Keratinocyte (primary cell): ENCODE measurements around the gene ANGPTL4. TPM values are rescaled to one million over a fixed set of nuclear protein-coding genes. Genes with fewer than 3 reads are reported as not detected.
A peak's percentile ranks its signal among the peaks of the same experiment; 100 is the strongest.

Experiments
- DNase-seq: peaks from one replicate; pipeline ENCODE4 v3.0.0-alpha.2; 2011; ENCODE audit warnings: low read depth, missing footprints, low spot score
- FAIRE-seq: peaks from 2 replicates; lab custom pipeline; 2011; peaks lifted over from hg19 to GRCh38; lab: Jason Lieb, UNC
- H2AFZ ChIP-seq: 2 replicates; pipeline ENCODE4 v1.6.0; 2012; ENCODE audit warnings: low read length, control low read depth, inconsistent platforms; ENCODE audit not compliant: control insufficient read depth
- H3K27ac ChIP-seq: 2 replicates; pipeline ENCODE4 v1.5.1; 2011; ENCODE audit warnings: low read length; ENCODE audit not compliant: control insufficient read depth, insufficient read depth
- H3K27me3 ChIP-seq: 3 replicates; pipeline ENCODE4 v1.6.0; 2011; ENCODE audit warnings: low read length; ENCODE audit not compliant: control insufficient read depth, insufficient read depth; ENCODE audit errors: extremely low read depth
- H3K36me3 ChIP-seq, 2 experiments: 2 replicates in 1 of 2; 3 replicates in 1 of 2; pipeline ENCODE4 v1.5.1; 2011; ENCODE audit warnings: low read length in 2 of 2, mild to moderate bottlenecking in 1 of 2; ENCODE audit not compliant: control insufficient read depth in 2 of 2, insufficient read depth in 2 of 2; ENCODE audit errors: extremely low read depth in 1 of 2
- H3K4me1 ChIP-seq: 3 replicates; pipeline ENCODE4 v1.5.1; 2011; ENCODE audit warnings: low read length; ENCODE audit not compliant: control insufficient read depth, insufficient read depth; ENCODE audit errors: extremely low read depth
- H3K4me2 ChIP-seq: 3 replicates; pipeline ENCODE4 v1.6.0; 2011; ENCODE audit warnings: low read depth, low read length; ENCODE audit not compliant: control insufficient read depth, insufficient read depth; ENCODE audit errors: extremely low read depth
- H3K4me3 ChIP-seq, 3 experiments: fragments of 200-600 bp in 1 of 3; sonication (generic) in 1 of 3; 2 replicates in 2 of 3; 3 replicates in 1 of 3; pipeline ENCODE4 v1.5.1; 2011 to 2016; ENCODE audit warnings: low read length in 3 of 3, mild to moderate bottlenecking in 3 of 3, control low read depth in 2 of 3, inconsistent platforms in 1 of 3, low read depth in 1 of 3, mixed read lengths in 1 of 3, mixed run types in 1 of 3, moderate library complexity in 1 of 3; ENCODE audit not compliant: control insufficient read depth in 2 of 3, insufficient read depth in 2 of 3; ENCODE audit errors: extremely low read depth in 1 of 3
- H3K79me2 ChIP-seq: 2 replicates; pipeline ENCODE4 v1.6.0; 2012; ENCODE audit warnings: low read length; ENCODE audit not compliant: control insufficient read depth, insufficient read depth
- H3K9ac ChIP-seq: 3 replicates; pipeline ENCODE4 v1.6.0; 2011; ENCODE audit warnings: low read length; ENCODE audit not compliant: control insufficient read depth, insufficient read depth; ENCODE audit errors: extremely low read depth
- H3K9me1 ChIP-seq: 3 replicates; pipeline ENCODE4 v1.6.0; 2011; ENCODE audit warnings: low read length; ENCODE audit not compliant: control insufficient read depth, insufficient read depth; ENCODE audit errors: extremely low read depth
- H3K9me3 ChIP-seq: 2 replicates; pipeline ENCODE4 v1.5.1; 2012; ENCODE audit warnings: low read depth, low read length; ENCODE audit not compliant: control insufficient read depth
- H4K20me1 ChIP-seq: 3 replicates; pipeline ENCODE4 v1.6.0; 2011; ENCODE audit warnings: low read length; ENCODE audit not compliant: control insufficient read depth, insufficient read depth; ENCODE audit errors: extremely low read depth
- CTCF ChIP-seq, 3 experiments: IDR thresholded peaks in 1 of 3; conservative IDR thresholded peaks in 1 of 3; optimal IDR thresholded peaks in 1 of 3; 2 replicates in 2 of 3; 3 replicates in 1 of 3; pipeline versions ENCODE3 to v1.5.1; 2011; ENCODE audit warnings: low read length in 3 of 3, mild to moderate bottlenecking in 3 of 3, moderate library complexity in 2 of 3, control low read depth in 1 of 3, inconsistent platforms in 1 of 3; ENCODE audit not compliant: insufficient read depth in 2 of 3; ENCODE audit errors: extremely low read depth in 1 of 3
- EZH2 ChIP-seq: IDR thresholded peaks from one replicate; pipeline ENCODE4 v1.6.1; 2012; ENCODE audit warnings: inconsistent platforms, mild to moderate bottlenecking, low read length, moderate library complexity
- dilution Hi-C: fragments of 300-500 bp; cut with MboI; formaldehyde crosslinking; loops from one replicate; pipeline ENCODE4 v1.7.0; 2020; ENCODE audit warnings: low sequenced_read_pairs; ENCODE audit not compliant: extremely low pct_ligation_motif_present
- polyA plus RNA-seq, 5 experiments: library from polyadenylated mRNA; depleted of rRNA in 3 of 5; stranded (reverse) in 3 of 5; stranded (forward) in 1 of 5; unstranded in 1 of 5; fragments of >200 nt; gene quantifications; 1 replicate in 1 of 5; 2 replicates in 3 of 5; 3 replicates in 1 of 5; pipeline versions ENCODE4 v1.2.1 to v1.2.3, GENCODE V29; 2011 to 2012; ENCODE audit warnings: missing spikeins in 2 of 5, low read depth in 1 of 5, low replicate concordance in 1 of 5

Gene ANGPTL4
- polyA plus RNA-seq, 1 donor (not counting 4 experiments of a cell fraction or from before 2014, with no cell fraction given), result 102 TPM

GRCh38 chr19:8322638-8322997, 41.3 kb upstream of the ANGPTL4 start:
- H3K4me3 ChIP-seq, result peak overlapping the region; percentile 83 to 97 (median 90)
- peak overlapping the region; percentile 99 for H3K9ac ChIP-seq
- H3K79me2 ChIP-seq, result peaks cover 39% of the 10 kb centered on the region
- H3K4me1 ChIP-seq, result peaks cover 16% of the 10 kb centered on the region
- peak overlapping the region; percentile 87 for H3K4me2 ChIP-seq
- DNase-seq, result no peak
- H2AFZ ChIP-seq, result no peak overlapping the region
- H3K27ac ChIP-seq, result peak overlapping the region; percentile 84
- no peak for TF ChIP-seq CTCF (optimal IDR thresholded peaks at IDR 0.05 in 1 of 3, IDR thresholded peaks at IDR 0.05 in 1 of 3, conservative IDR thresholded peaks at IDR 0.05 in 1 of 3; ENCODE audit: extremely low read depth in 1 of 3, insufficient read depth in 2 of 3, low read length in 3 of 3)
- no peak for TF ChIP-seq EZH2
- peaks cover 7 to 17% of the 10 kb centered on the region in 2 experiments for H3K36me3 ChIP-seq
- no peaks in the 10 kb centered on the region for H3K9me3 ChIP-seq
- H3K9me1 ChIP-seq, result no peaks in the 10 kb centered on the region
- H3K27me3 ChIP-seq, result no peaks in the 10 kb centered on the region
- dilution Hi-C loops, result no loop called here
- H4K20me1 ChIP-seq, result peaks cover 10% of the 10 kb centered on the region
- FAIRE-seq, result no peak

GRCh38 chr19:8323781-8324185, 40.2 kb upstream of the ANGPTL4 start:
- DNase-seq (no peak), FAIRE-seq (no peak)
- peaks cover 10% of the 10 kb centered on the region for H4K20me1 ChIP-seq
- peaks cover 16% of the 10 kb centered on the region for H3K4me1 ChIP-seq
- H2AFZ ChIP-seq, result no peak overlapping the region
- no peak overlapping the region for H3K4me3 ChIP-seq
- dilution Hi-C loops, result no loop called here
- H3K4me2 ChIP-seq, result no peak overlapping the region
- no peaks in the 10 kb centered on the region for H3K27me3 ChIP-seq
- H3K9me3 ChIP-seq, result no peaks in the 10 kb centered on the region
- TF ChIP-seq CTCF (optimal IDR thresholded peaks at IDR 0.05 in 1 of 3, IDR thresholded peaks at IDR 0.05 in 1 of 3, conservative IDR thresholded peaks at IDR 0.05 in 1 of 3; ENCODE audit: extremely low read depth in 1 of 3, insufficient read depth in 2 of 3, low read length in 3 of 3), result no peak
- no peak for TF ChIP-seq EZH2
- no peak overlapping the region for H3K27ac ChIP-seq
- H3K79me2 ChIP-seq, result peaks cover 39% of the 10 kb centered on the region
- peaks cover 7 to 17% of the 10 kb centered on the region in 2 experiments for H3K36me3 ChIP-seq
- H3K9ac ChIP-seq, result no peak overlapping the region
- H3K9me1 ChIP-seq, result no peaks in the 10 kb centered on the region
